COLO829 (cell line): ENCODE measurements around the gene CMYA5.
"Not testable (repeated sequence)": the region's sequence is repeated elsewhere in the genome, so short reads cannot be mapped to it uniquely, and the experiment has no call there.

Source experiments
- DNase-seq: peaks from one replicate; pipeline ENCODE4 v3.0.0; 2012; ENCODE audit warnings: low spot score

CMYA5 gene

DNA sequence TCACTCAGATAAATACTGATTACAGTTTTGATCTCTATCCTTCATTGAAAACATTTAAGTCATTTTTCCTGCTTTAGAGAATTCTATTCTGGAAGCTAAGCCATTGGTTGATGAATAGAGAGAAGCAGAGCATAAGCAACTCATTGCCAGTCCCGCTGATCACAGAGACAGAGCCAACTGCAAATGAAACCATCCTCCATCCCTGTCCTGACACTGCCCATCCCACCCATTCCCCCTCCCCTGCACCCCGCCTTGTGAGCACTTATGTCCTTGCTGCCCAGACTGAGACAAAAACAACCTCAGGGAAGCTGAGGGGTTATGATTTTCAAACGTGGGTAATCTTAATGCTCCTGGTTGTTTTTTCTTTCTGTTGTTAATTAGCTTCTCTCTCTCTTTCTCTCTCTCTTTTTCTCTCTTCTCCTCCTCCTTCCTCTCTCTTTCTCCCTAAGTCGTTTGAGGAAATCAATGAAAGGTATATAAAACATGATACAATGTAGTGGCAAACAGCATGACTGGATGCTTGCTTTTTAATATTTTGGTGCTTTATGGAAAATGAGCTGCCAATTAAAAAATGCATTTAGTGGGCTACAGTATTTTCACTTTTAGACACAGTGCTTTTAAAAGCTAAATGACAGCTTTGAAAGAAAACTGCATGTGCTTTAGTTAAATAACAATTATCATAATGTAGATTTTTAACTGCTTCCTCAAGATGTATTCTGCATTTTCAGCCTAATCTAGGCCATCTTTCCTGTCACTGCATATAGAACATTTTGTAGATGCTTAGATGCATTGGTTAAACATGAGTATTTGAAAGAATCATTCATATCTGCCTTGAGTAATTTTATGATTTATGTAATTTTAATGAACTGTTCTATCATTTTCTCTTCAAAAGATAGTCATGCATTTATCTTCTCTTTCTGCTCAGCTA, 57.3 kb downstream of the CMYA5 start:
- no peak for DNase-seq

DNA sequence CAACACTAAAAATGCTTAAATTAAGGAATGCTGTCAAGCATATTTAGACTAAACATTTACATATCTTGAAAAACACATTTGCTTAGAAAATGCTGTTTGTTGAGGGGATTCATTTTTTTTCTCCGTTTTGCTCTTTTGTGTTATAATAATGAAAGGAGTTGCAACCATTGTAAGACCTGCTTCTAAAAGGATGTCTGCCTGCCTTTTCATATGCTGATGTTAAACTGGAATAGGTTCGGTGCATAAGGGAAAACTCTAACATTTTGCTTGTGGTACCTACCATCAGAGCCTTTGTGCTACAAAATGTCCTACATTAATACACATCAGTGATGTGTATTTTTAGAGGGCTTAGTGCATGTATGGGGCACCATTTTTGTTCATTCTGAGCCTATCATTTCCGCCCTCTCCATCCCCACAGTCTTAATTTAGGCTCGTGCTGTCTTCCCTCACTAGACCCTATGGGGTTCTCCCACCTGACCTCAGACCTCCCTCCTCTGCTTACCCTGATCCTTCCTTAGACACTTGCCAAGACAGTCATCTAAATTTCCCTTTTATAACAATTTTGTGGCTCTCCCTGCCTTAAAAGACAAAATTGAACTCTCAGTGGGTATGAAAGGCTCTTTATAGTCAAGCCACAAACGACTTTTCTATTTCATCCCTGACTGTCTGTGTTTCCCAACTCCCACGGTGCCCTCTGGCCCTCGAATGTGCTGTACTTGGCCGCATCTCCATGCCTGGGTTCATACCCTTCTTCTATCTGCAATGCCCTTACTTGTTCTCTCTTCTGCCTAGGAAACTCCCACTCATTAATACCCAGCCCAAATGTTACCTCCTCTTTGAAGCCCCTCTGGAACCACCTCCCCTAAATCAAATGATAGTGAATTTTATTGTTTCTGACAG, 61.2 kb downstream of the CMYA5 start:
- DNase-seq = peak; percentile 64

DNA sequence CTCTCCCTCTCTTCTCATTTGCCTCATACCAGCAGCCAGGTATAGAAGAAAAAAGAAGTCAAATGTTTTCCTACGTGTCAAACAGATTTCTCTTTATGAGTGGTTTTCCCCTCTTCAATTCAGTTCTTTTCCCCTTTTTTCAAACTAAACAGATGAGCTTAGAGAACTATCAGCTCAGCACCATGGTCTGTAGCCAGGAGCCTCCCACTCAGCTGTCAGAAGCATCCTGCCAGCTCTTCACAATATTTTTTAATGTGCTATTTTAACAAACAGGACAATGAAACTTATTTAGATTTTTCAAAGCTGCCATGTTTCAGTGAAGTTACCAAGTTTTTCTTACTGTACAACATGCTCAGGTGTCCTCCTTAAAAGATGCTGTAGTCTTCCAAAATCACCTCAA, 63.5 kb downstream of the CMYA5 start:
- no peak for DNase-seq

DNA sequence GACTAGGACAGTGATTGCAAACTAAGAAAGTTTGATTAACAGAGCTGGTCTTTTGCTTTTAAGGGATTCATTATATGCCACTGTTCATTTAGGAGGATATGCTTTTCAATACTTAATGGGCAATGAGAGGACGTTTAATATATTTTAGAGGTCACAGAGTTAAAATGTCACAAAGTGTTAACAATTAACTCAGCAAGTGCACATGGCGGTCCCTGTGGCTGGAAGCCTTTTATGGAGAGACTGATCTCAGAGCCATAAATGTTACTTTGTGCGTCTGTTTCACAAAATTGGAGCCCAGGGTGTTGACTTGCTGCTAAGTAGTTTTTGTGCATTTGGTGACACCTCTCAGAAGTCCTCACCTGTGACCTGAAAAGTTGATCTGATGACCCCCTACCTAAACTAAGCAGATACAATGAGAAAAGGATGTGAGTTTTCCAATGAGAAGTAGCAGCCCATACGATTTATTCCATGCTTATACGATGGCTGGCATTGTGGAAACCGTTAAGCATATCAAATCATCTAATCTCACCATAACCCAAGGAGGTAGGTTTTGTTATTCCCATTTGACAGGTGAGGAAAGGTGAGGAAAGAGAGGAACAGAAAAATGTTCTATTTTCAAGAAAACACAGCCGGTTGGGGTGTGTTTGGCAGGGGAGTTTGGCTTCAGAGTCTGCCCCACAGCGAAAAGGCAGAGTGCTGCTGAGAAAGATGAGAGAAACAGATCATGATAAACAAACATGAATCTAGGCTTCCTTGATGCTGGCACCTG, 64.4 kb downstream of the CMYA5 start:
- no peak for DNase-seq

DNA sequence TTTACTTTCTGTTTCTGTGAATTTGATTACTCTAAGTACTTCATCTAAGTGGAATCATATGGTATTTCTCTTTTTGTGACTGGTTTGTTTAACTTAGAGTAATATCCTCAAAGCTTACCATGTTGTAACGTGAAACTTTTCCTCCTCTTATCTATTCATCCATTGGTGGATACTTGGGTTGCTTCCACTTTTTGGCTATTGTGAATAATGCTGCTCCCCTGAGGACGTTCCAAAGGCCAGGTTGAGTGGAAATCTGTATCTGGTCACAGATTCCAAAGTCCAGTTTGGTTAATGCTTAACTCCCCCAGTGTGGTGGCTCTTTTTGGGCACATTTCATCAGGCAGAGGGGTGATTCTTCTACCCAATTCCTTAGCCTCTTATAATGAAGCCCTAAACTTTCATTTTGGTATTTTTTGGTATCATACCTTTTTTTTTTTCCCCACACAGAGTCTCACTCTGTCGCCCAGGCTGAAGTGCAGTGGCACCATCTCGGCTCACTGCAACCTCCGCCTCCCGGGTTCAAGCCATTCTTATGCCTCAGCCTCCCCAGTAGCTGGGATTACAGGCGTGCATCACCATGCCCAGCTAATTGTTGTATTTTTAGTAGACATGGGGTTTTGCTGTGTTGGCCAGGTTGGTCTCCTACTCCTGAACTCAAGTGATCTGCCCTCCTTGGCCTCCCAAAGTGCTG, 65.4 kb downstream of the CMYA5 start:
- DNase-seq = no peak

DNA sequence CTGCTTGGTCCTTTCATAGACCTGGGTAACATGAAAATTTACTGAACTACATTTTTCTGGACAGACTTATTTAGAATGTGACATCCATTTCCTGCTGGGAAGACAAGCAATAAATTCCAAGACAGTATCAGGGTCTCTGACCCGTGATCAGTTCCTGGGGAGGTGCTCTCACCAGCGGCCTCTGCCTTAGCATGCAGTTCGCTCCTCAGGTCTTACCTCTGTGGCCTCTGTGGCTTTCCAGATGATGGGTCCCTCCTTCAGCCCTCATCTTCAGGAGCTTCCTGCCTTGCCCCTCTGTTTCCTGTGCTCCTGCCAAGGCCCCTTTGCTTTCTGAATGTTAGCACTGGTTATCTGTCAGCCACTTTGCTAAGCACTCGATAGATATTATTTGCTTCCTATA, 66.4 kb downstream of the CMYA5 start:
- no peak for DNase-seq

DNA sequence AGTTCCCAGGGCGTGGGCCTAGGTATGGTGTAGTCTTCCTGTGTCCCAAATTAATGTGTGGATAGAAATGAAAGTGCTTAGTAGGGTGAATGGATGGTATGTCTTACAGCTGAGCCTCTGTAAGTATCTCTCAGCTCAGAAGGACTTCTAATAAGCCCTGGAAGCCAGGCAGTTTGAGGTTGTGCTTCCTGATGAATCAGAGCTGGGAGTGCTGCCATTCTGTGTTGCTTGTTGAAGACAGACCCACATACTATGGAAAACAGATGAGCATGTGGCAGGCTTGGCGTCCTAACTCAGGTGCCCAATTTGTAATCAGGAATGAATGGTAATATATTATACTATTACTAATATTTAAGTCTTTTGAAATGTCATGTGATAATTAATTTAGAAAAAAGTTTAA, 69.8 kb downstream of the CMYA5 start:
- DNase-seq = peak; percentile 8

DNA sequence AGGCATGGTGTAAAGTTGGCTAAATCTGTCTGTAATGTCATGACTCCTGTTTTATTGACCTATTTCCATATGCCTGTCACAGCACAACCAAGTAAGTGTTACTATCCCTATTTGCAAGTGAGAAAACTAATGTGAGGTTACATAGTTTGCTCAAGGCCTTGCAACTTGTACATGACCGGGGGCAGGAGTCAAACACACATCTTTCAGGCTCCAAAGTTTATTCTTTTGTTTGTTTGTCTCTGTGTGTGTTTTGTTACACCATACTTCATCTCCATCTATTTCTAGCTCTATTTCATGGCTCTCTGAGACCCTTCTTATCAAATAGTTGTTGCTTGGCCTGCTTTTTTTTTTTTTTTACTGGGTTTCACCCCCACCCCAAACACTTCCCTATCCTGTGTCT, 70.2 kb downstream of the CMYA5 start:
- no peak for DNase-seq

DNA sequence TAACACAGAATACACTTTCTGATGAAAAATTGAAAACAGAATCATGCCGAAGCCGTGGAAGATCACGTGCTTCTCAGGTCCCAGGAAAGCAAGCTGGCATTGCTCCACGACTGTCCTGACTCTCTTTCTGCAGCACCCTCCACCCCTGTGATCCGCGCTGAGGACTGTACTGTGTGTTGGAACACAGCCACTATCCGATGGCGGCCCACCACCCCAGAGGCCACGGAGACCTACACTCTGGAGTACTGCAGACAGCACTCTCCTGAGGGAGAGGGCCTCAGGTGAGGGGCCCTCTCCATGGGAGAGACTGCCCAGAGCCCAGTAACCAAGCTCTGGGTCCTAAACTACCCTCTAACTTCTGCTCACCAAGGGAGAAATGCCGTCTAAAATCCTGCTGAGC, 73.3 kb downstream of the CMYA5 start:
- no peak for DNase-seq

DNA sequence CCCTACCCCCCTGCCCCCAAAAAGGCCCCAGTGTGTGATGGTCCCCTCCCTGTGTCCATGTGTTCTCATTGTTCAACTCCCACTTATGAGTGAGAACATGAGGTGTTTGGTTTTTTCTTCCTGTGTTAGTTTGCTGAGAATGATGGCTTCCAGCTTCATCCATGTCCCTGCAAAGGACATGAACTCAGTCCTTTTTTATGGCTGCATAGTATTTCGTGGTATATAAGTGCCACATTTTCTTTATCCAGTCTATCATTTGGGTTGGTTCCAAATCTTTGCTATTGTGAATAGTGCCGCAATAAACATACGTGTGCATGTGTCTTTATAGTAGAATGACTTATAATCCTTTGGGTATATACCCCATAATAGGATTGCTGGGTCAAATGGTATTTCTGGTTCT, 74.5 kb downstream of the CMYA5 start:
- DNase-seq = not testable (repeated sequence)

DNA sequence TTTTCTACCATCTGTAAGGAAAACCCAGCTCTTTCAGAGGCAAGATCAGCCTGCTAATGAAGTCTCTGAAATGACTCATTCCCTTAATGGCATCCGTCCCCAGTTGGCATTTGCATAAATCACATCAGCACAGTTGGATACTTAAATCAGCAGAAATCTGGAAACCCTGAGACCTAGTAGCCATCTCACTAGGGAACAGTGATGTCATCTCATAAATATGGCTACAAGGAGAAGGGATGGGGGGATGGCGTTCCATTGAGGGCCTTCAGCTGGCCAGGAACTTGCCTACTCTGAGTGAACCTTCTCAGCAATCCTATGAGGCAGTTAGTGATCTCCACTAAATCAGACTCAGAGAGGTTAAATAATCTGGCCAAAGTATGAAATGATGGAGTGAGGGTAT, 81.8 kb downstream of the CMYA5 start:
- DNase-seq = peak; percentile 31

DNA sequence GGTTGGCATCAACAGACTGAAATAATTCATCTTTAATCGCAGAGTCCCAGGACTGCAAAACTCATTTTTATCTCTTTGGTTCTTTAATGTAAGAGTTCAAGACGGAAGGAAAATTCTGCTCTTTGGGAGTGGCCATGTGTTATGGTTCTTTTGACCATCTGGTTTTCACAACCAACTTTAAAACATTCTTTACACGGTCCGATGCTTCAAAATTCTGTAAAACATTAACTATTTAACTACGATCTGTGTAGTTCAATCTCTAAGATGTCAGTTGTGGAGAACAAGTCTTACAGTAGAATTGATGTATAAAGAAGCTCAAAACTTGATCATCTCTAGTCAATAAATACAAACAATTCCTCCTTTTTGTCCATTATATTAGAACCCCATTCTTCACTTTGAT, 83.0 kb downstream of the CMYA5 start:
- no peak for DNase-seq

DNA sequence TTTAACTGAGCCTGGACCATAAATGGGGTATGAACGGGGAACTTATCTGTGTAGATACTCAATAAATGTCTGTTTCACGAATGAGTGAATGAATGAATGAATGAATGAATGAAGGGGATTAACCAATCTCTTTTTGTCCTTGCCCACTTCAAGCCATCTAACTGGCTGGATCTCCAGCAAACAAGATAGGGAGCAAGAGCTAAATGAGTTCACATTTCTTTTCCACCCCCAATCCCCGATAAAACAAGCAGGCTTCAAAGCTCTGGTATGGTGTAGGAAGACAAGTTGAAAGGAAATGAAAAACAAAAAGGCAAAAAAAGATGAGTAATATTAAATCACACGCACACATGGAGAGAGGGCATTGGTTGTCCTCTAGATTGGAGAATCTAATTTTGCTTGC, 84.0 kb downstream of the CMYA5 start:
- DNase-seq = no peak

DNA sequence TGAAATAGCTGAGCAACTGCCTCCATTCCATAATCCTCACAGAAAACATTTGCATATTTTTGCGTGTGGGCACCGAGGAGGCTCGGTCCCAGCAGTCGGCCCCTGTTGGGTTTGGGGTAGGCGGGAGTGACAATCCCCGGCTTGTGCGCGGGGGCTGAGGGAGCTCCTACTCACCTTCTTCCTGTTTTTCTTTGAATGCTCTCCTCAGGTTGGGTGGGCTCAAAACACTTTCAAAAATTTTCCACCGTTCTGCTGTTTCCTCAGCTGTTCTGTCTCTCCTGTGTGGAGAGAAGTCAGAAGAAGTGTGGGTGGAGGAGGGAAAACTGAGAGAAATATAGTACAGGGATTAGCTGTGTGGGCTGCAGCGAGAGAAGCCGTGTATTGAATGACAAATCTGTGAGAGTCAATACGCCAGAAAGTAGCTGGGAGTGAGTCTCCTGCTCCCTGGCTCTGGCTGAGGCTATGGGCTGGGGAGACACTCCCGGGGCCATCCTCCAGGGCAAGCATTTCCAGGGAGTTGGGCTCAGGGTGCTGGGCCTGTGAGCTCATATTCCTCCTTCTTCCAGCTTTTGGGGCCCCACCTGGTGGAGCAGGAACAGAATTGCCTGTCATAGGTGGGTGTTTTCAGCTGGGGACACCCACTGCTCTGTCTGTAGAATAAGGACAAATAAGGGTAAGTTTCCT, 84.7 kb downstream of the CMYA5 start:
- DNase-seq = no peak

DNA sequence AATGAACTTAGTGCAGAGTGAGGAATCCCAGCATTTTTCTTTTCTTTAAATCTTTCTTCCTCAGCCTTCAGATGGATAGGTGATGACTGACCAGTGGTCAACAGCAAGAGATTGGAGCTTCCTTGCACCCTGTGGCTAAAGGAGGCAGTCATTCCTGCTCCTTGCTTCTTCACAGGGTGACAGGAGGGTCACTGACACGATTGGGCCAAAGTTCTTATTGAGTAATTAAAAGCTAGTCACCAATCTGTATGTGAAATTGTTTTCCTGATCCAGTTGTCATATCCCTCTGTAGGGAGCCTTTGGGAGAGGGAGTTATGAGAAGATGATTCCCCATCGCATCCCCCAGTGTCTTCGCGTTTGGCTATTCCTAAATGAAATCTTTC, 85.2 kb downstream of the CMYA5 start:
- no peak for DNase-seq

DNA sequence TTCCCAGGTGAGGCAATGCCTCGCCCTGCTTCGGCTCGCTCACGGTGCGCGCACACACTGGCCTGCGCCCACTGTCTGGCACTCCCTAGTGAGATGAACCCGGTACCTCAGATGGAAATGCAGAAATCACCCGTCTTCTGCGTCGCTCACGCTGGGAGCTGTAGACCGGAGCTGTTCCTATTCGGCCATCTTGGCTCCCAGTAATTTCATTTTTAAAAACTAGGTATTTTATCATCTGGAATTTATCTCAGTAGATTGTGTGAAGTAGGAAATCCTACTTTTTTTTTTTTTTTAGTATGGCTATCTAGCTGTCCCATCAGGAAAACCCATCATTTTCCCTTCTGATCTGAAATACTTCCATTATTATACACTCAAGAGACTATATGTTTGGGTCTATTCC, 95.1 kb downstream of the CMYA5 start:
- DNase-seq = not testable (repeated sequence)

DNA sequence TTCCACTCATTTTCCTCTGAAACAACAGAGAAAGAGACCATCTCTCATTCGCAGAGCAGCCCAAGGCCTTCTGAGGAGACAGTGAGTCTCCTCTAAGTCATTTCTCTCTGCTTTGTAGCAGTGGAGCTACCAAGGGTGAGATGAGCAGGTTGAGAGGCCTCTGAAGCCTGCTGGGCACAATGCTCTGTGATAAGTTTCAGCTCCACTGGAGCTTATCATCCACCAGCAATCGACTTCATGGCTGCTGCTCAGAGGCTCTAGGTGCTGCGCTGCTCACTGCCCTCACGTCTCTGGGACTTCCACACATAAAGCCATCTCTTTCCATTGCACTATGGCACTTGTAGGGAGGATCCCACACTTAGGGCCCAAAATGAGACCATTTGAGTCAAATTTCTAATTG, 96.3 kb downstream of the CMYA5 start:
- no peak for DNase-seq

DNA sequence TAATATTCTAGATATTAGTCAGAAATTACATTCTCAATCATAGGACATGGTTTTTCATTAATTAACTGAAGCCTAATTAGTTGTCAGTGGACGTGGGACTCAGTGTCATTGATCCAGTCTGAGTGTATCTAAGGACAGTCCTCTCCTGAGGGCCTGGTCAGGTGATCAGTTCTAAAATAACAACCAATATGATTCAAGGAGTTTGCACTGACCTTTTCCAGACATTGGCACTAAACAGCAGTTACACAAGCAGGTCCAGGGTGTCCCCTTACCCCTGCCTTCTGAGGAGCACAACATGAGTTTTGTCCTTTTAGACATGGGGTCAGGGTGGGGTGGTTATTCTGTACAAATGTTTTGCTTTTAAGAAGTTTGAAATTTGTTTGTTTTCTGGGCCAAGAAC, 97.8 kb downstream of the CMYA5 start:
- no peak for DNase-seq

DNA sequence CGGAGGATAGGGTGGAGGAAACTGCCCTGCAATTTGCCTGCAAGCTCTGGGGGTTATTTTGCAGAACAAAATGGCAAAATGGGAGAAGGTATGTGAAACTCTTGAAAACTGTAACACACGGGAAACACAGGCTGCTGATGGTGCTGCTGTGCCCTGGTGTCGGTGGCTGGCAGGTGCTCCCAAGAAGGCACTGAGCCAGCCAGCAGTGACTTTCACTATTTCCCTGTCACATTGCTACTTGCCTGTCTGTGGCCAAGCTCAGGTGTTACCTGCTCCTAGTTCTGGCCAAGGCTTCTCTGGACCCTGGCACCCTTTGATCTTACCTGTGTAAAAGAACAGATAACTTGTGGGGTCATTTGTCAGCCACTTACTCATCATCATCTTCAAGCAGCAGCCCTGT, 102.2 kb downstream of the CMYA5 start:
- no peak for DNase-seq

DNA sequence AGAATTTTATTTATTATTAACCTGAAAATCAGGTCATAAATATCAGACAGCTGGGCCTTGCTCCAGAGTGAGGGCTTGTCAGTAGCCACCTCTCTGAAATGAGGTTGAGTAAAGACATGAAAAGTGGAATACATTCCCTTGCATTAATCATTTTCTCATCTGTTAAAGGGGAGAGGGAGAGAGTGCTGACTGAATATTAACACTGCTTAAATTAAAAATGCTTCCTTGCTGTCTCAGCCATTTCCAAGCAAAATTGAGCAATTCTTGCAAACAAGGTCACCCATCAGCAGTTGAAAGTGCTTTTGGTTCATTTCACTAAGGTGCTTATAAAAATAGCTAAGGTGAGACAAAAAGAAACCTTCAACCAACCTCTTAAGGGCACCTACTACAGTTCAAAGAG, 102.8 kb downstream of the CMYA5 start:
- no peak for DNase-seq

DNA sequence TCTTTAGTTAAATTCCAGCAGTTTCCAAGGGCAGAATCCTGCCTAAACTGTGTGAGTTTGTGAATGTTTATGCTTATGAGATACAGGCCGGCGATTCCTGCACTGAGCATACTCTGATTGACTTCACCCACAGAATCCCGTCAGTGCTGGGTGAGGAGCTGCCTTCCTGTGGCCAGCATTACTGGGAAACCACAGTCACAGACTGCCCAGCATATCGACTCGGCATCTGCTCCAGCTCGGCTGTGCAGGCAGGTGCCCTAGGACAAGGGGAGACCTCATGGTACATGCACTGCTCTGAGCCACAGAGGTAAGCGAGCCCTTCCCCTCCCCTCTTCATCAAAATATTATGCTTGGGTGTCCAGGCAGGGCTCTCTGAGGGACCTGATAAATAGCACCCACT, 103.7 kb downstream of the CMYA5 start:
- no peak for DNase-seq
